ENCODE measurements around the gene MICU2.

- TF ChIP-seq CTCF (IDR thresholded peaks at IDR 0.05) (no peak), POLR2AphosphoS5 (IDR thresholded peaks at IDR 0.05) (no peak), POLR2A (IDR thresholded peaks at IDR 0.05) (no peak), EP300 (IDR thresholded peaks at IDR 0.05) (no peak)
These were observed 2.3 kb upstream of the MICU2 start for GRCh38 chr13:21606251-21606650.

All from suprapubic skin (tissue), 4 donors.